ENCODE results near the gene INSL3. TPM values are rescaled to one million over a fixed set of nuclear protein-coding genes. Genes with fewer than 3 reads are reported as not detected.

INSL3 gene
- total RNA-seq, 2 donors from 2014 or later, result not detected

GRCh38 chr19:17848595-17849292 is 27.4 kb upstream of the INSL3 start:
- ATAC-seq, result no peak
- DNase-seq, result no peak
- intact Hi-C loops (cut with DNase I), result no loop called here

- intact Hi-C loops (cut with DNase I), result no loop called here
- peak; percentile 81 for DNase-seq
- peak; percentile 70 to 77 for ATAC-seq
Measured at GRCh38 chr19:17847538-17848366, 26.4 kb upstream of the INSL3 start, which contains the start of gene JAK3. TSS of gene JAK3 (minus strand) at chr19:17847982. CDS start at chr19:17844417, 3,565 bp downstream.

DNA sequence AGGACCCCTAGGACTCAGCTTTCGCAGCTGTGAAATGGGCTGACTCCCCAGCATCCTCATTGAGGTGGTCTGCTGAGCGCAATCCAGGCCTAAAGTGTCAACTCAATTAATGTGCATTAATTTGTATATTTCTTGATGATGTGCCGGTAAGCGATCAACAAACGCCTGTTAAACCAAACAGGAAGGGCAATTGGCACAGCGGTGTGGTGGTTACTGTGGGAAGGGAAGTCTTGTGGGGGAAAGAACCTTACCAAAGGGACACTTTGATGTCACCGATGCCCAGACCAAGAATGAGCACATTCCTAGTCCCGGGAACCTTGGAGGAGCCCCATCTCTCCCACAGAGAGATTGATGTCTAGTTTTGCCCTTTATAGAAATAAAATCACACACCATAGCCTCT is 24.8 kb upstream of the INSL3 start:
- intact Hi-C loops (cut with DNase I), result no loop called here
- ATAC-seq, result no peak

GRCh38 chr19:17843908-17844490 is 22.7 kb upstream of the INSL3 start:
- ATAC-seq (no peak), DNase-seq (no peak)
- intact Hi-C loops (cut with DNase I), result no loop called here

More for the DNA sequence above, 24.8 kb upstream of the INSL3 start:
- DNase-seq, result no peak

DNA sequence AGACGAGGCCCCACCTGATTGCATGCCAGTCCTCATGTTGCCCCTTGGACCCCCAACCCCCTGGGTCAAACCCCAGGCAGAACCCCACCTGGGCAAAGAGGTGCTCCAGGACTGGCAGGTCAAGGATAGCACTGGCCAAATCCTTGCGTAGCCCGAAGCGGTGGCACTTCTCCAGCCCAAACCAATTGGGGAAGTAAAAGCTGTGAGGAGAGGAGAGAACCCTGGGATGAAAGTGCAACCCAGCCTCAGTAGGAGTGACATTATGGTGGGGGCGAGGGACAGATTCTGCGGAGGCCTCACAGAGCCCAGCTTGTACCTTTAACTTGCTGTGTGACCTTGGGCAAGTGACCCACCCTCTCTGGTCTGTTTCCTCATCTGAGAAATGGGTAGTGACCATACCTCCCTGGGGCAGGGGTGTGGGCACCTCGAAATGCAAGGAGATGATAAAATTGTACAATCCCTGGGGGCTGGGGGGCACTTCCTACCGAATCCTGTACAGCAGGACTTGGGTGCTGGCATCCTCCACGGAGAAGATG is 22.0 kb upstream of the INSL3 start:
- DNase-seq (no peak), ATAC-seq (no peak)
- intact Hi-C loops (cut with DNase I), result no loop called here

DNA sequence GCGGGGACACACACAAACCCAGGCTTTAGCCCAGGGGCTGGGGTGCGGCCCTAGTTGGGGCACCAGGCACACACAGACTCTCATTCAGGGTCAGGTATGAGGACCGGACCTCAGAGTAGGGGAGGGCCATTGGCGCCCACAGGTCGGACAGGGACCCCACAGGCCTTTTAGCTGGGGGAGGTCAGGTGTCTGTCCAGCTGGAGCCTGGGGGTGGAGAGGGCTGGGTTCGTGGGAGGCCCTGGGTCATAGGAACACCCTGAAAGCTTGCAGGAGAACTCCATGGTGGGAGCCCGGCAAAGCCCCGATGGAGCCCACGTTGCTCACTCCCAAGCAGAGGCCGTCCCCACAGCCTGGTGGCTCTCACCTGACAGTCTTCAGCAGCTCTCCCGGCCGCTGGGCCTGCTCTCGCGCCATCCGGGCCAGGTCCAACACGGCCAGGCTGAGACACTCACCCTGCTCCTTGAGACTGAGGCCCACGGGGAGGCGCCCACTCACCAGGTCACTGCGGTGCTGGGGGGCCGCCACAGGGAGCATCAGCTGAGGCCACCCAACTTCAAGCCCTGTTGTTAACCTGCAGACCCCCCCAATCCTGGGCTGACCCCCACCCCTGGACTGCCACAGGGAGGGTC is 21.5 kb upstream of the INSL3 start:
- DNase-seq (no peak), ATAC-seq (peak in 1 of 2 donors; percentile 2)
- intact Hi-C loops (cut with DNase I), result no loop called here

GRCh38 chr19:17841810-17842662 is 20.7 kb upstream of the INSL3 start:
- ATAC-seq (peak; percentile 83 to 90), DNase-seq (peak; percentile 85)
- intact Hi-C loops (cut with DNase I), result no loop called here

GRCh38 chr19:17841371-17841809 is 20.1 kb upstream of the INSL3 start:
- DNase-seq (no peak), ATAC-seq (peak; percentile 9)
- intact Hi-C loops (cut with DNase I), result no loop called here

- intact Hi-C loops (cut with DNase I), result no loop called here
- no peak for ATAC-seq
- DNase-seq, result no peak
Measured at GRCh38 chr19:17840019-17840418, 18.7 kb upstream of the INSL3 start.

GRCh38 chr19:17837972-17838371 is 16.7 kb upstream of the INSL3 start:
- DNase-seq (no peak), ATAC-seq (no peak)
- intact Hi-C loops (cut with DNase I), result no loop called here

DNA sequence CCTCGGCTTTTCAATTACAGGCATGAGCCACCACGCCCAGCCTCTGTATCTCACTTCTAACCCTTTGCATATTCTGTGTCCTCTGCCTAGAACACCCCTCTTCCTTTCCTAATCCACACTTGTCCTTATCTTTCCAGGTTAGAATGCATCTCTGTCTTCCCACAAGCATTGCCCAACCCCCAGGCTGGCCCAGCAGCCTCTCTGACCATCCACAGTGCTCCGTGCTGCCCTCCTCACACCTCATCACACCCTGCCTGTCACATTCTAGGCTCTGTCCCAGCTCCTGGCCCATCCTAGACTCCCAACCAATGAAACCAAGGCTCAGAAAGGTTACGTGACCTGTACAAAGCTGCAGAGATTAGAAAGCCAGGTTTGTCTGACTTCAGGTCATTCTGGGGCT is 15.2 kb upstream of the INSL3 start:
- DNase-seq (no peak), ATAC-seq (peak; percentile 38 to 51)
- intact Hi-C loops (cut with DNase I), result no loop called here

GRCh38 chr19:17835182-17836006 is 14.1 kb upstream of the INSL3 start:
- intact Hi-C loops (cut with DNase I), result no loop called here
- ATAC-seq (no peak), DNase-seq (no peak)

GRCh38 chr19:17834350-17835181 is 13.2 kb upstream of the INSL3 start:
- intact Hi-C loops (cut with DNase I), result no loop called here
- DNase-seq, result no peak
- no peak for ATAC-seq

- intact Hi-C loops (cut with DNase I), result no loop called here
- no peak for DNase-seq
- no peak for ATAC-seq
Measured at GRCh38 chr19:17832443-17833208, 11.3 kb upstream of the INSL3 start.

DNA sequence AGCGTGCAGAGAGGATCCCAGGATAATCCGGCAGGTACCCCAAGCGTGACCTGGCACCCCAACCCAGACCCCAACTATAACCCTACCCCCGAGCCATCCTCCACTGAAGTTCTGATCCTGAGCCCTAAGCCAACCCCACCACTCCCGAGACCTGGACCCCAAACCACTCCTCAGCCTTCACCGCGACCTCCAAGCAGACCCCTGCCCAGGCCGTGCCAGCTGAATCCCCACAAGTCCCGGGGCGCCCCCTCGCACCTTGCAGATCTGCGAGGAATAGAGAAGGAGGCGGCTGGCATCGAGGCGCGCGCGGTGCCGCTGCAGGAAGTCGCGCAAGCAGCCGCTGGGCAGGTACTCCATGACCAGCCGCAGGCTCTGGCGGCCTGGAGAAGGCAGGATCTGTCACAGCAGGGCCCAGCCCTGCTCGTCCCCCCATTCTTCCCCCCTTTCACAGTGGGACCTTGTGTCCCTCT is 10.1 kb upstream of the INSL3 start:
- DNase-seq, result no peak
- no peak for ATAC-seq
- intact Hi-C loops (cut with DNase I), result no loop called here
